Hematopoietic multipotent progenitor cell treated with erythropoietin and hydrocortisone succinate and interleukin-3 and kit ligand, for 15 days (in vitro differentiated cells): Measurements from ENCODE around the gene NOM1.

Source experiments
- DNase-seq: peaks from one replicate; pipeline ENCODE4 v3.0.0-alpha.2; 2015; ENCODE audit warnings: low spot score

NOM1 gene

DNA sequence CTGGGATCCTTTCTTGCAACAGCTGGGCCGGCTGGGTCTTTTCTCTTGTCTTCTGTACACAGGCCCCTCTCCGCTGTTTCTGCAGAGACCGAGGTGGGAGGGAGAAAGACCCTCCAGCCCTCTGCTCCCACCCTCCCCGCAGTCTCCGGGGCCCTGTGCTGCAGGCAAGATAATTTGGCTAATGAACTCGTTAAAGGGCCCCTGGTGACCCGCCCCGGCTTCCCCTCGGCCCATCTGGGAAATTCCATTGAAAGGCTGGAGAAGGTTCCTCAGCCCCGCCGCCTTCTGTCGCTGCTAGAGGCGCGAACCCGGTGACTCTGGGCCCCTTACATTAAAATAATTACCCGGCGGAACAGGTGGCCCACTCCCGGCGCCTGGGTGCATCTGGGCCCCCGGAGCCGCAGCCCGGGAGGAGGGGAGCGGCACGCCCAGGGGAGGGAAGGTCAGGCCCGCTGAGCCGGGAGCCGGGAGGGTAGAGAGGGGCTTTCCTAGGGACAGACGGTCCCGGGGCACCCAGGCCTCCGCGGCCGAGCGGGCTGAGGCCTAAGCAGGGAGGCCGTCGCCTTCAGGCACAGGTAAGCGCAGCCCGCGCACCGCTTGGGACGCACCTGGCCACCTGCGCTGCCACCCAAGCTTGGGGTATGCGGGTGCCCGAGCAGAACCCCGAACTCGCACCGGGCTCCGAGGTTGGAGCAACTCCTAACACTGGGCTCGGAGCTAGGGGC lies 68.3 kb downstream of the NOM1 start:
- DNase-seq: no peak

DNA sequence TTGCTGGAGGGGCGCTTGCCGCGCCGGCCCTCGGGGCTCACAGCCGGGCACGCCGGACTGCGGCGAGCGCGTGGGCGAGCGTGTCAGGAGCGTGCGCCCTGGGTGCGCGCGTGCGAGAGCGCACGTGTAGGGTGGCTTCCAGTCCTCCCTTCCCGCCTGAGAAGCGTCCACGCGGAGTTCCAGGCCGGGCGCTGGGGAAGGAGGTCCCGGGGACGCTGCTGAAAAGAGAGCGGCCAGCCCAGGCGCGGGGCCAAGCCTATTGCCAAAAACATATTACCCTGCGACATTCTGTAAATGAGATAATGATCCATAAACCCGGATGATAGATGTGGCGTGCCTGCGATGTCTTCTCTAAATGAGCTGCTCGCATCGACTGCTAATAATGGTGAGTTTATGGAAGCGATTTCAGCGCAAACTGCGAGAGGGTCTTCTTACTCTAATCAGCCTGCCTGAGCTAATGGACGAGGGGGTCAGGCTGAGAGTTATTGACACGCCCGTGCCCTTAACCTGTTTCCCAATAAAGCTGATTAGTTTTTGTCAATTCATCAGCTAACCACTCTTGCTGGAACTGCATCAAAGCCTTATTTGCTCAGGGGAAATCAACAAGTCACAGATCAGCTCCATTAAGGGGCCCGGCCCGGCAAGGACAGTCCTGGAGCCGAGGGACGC lies 69.0 kb downstream of the NOM1 start:
- DNase-seq: no peak

DNA sequence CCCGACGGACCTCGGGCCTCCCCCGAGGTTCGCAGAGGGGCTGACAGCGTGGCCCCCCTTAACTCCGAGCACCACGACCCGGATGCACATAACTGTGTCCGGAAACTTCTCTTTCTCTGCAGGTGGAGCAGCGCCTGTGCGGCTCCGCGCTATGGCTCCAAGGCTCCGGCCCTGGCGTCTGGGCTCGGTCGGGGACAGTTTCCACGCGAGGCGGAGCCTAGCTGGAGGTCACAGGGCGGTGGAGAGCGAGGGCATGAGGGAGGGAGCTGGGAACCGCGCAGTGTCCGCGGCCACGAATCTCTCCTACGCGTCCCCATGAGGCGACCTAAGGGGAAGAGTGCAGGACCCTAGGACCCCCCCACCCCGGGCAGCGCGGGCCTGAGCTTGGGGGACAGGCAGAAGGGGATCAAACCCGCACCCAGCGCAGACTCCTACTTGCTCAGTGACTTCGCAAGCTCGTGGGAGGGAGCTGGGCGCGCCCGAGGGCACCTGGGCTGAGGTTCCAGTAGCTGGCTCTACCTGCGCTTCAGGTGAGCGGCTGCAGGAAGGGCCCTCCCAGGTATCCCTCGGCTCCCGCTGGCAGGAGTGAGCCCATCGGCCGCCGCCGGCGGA lies 69.6 kb downstream of the NOM1 start:
- no peak for DNase-seq

DNA sequence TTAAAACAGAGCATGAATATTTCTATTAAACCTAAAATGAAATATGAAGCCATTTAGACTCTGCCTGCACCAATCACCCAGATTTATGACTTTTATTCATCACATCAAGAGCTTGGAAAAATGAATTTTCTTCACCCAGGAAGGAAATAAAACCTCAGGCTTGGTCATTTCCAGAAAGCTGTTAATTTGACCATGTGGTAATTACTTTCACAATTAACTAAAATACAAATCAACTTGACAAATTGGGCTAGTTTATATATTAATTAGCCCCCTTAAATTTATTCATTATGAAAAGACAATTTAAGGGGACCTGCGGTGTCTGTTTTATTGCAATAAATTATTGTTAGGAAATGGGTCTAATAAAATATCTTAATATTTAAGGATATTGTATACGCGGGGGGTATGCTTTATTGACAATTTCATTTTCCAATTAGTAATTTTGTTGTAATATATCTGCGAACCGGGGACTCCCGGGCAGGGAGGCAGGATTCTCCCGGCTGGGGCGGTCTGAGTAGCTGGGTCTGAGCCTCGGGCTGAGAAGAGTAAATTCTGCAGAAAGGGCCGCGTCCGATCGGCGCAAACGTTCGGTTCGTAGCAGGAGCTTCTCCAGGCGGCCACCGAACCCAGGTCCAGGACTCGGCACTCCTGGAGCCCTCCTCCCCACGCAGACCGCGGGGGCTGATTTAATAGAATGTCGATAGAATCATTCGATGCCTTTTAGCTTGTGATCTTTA lies 70.4 kb downstream of the NOM1 start:
- no peak for DNase-seq

DNA sequence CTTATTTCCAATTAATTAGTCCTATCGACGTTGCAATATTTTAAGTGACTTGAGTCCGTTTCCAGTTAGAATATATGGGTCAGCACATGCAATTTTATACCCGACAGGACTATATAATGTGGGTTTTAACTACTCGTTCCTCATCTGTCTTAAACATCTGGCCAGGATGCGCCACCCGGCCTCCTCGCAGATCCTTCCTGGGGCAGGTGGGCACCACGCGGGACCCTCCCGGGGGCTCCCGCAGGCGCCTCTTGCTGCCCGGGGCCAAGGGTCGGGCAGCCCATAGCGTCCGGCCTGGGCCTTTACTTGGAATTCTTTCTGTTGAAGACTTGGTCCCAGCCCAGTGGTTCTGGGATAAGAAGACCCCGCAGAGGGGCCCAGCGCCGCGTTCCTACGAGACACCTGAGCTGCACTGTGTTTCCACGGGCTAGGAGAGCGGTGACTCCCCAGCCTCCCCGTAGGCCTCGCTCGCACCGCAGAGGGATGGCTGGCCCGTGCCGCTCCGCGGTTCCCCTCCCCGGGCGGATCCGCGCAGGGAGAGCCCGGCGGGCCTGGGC lies 71.1 kb downstream of the NOM1 start:
- DNase-seq: no peak

DNA sequence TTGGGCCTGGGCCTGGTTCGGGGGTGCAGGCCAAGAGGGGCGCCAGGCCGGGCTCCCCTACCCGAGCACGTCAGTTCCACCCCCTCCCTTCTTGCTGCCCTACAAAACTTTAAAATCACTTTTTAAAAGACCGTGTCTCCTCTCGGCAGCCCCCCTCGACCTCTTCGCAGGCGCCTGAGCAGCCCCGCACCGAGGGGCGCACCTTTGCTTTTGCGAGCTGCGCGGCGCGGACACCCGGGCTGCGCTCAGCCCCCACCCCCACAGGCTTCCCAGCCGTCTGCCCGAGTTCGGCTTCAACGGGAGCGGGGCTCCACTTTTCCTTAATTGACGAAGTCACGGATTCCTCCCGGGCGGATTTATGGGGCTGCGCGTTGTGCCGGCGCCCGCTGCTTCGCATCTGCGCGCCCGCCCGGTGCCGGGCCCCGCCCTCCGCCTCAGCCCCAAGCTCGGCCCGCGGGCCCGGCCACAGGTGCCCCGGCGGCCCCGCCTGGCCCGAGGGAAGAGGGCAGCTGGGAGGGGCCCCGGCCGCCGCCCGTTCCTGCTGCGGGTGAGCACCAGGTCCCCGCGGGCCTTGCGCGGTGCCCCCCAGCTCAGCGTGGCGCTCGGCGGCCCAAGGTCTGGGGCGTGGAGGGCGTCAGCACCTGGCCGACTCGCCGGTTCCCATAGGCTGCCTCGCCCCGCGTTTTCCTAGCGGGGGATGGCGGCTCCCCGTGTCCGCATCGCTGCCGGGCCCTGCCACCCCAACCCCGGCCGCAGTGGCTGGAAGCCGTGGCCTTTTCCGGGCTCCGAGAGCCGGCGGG lies 71.8 kb downstream of the NOM1 start:
- no peak for DNase-seq

DNA sequence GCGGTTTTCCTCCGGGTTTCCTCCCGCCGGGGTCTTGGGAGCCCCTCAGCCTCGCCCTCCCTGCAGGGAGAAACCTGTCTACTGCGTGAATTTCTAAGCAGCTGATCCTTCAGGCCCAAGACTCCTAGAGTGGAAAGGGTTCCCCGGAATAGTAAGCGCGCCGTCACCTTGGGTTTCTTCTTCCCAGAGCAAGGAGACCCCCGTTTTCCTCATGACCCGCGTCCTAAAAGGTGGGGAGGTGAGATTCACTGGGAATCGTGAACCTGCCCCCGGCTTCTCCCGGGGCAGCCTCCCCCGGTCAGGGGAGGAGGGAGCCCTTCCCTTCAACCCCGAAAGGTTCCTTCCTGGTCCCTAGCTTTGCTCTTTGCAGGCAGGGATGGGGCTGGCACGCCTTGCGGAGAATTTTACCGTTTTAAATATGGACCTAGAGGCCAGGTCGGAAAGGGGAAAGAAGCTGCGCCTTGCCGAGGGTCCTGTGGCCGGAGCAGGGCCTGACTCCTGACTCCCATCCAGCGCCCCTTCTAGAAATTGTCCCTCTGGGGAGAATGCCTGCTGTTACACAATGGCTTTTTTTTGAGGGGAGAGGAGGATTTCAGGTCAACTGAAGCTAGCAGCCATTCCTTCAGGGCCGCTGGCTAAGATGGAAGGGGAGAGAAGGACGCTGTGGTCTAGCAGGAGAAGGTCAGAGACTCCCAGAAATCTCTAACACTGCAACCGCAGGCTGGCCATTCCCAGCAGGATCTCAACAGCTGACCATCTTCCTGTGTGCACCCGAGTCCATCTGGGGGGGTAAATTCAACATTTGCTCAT lies 72.6 kb downstream of the NOM1 start:
- no peak for DNase-seq
